ENCODE results near the gene TCF25.

Gene TCF25

DNA sequence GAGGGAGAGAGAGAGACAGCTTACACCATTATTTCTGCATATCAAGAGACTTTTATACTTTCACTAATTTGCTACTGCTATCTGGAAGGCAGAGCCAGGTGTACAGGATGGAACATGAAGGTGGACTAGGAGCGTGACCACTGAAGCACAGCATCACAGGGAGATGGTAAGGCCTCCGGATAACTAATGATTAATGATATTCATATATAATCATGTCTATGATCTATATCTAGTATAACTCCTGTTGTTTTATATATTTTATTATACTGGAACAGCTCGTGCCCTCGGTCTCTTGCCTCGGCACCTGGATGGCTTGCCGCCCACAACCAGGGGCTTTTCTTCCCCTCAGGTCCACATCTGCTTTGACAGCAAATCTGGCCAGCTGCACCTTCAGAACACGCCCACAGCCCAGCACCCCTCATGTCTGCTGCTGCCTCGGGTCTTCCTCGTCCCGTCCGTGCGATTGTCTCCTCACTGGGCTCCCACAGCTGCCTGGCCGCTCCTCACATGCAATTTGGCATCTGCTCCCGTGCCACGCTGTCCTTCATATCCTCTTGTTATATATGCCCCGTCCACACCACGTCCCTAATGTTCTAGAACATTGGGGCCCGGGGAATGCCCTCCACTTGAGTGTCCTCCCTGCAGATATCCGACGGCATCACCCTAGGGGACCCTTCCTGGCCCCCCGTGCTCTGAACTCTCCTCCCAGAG is 64.9 kb downstream of the TCF25 start:
- TF ChIP-seq POLR2AphosphoS5 (IDR thresholded peaks at IDR 0.05; ENCODE audit: borderline replicate concordance, low read depth, low read length): no peak
- no peak for TF ChIP-seq FOXP2 (optimal IDR thresholded peaks at IDR 0.05; ENCODE audit: control extremely low read depth, extremely low read length, insufficient read depth)
- no peak for TF ChIP-seq EZH2 (IDR thresholded peaks at IDR 0.05)
- no peak overlapping the region for H3K4me3 ChIP-seq

DNA sequence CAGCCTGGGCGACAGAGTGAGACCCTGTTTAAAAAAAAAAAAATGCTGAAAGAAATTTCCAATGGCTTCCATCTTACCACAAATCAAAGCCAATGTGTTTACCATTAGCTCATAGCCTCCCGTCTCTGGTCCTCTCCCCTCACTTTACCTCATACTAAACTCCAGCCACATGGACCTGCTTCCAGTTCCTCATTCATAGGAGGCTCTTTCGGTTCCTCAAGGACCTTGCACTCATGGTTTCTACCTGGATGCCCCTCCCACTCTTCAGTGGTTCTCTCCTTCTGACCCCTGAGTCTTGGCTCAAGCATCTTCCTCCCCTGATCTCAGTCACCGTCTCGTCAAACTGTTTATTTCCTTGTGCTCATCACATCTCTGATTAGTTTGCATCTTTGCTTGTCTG is 71.4 kb downstream of the TCF25 start:
- no peak for DNase-seq (ENCODE audit: low read depth, low spot score)
- Histone ChIP-seq H3K36me3 (ENCODE audit: insufficient read depth, low read length) (no peaks in the 10 kb centered on the region), H3K4me3 (no peak overlapping the region), H3K9me3 (ENCODE audit: low read depth, low read length) (no peaks in the 10 kb centered on the region), H3K27ac (no peak overlapping the region), H3K9ac (ENCODE audit: insufficient read length) (no peak overlapping the region)
- no peak for TF ChIP-seq EZH2 (IDR thresholded peaks at IDR 0.05)
- TF ChIP-seq FOXP2 (optimal IDR thresholded peaks at IDR 0.05; ENCODE audit: control extremely low read depth, extremely low read length, insufficient read depth): no peak
- no peak for TF ChIP-seq POLR2AphosphoS5 (IDR thresholded peaks at IDR 0.05; ENCODE audit: borderline replicate concordance, low read depth, low read length)

More for the DNA sequence above, 64.9 kb downstream of the TCF25 start:
- no peaks in the 10 kb centered on the region for H3K9me3 ChIP-seq (ENCODE audit: low read depth, low read length)
- no peak overlapping the region for H3K27ac ChIP-seq
- H3K9ac ChIP-seq (ENCODE audit: insufficient read length): no peak overlapping the region
- H3K36me3 ChIP-seq (ENCODE audit: insufficient read depth, low read length): no peaks in the 10 kb centered on the region; the same call in 1 of the 2 replicates
- DNase-seq (ENCODE audit: low read depth, low spot score): no peak

DNA sequence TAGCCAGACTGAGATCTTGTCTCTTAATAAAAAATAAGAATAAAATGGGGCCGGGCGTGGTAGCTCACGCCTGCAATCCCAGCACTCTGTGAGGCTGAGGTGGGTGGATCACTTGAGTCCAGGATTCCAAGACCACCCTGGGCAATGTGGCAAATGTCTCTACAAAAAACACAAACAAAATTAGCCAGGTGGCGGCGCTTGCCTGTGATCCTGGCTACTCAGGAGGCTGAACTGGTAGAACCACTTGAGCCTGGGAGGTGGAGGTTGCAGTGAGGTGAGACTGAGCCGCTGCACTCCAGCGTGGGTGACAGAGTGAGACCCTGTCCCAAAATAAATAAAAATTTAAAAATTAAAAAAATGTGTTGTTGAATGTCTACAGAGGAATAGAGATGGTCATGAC is 72.3 kb downstream of the TCF25 start:
- no peak for DNase-seq (ENCODE audit: low read depth, low spot score)
- Histone ChIP-seq H3K9ac (ENCODE audit: insufficient read length) (no peak overlapping the region), H3K36me3 (ENCODE audit: insufficient read depth, low read length) (no peaks in the 10 kb centered on the region), H3K4me3 (no peak overlapping the region), H3K9me3 (ENCODE audit: low read depth, low read length) (no peaks in the 10 kb centered on the region), H3K27ac (no peak overlapping the region)
- TF ChIP-seq POLR2AphosphoS5 (IDR thresholded peaks at IDR 0.05; ENCODE audit: borderline replicate concordance, low read depth, low read length): no peak
- no peak for TF ChIP-seq FOXP2 (optimal IDR thresholded peaks at IDR 0.05; ENCODE audit: control extremely low read depth, extremely low read length, insufficient read depth)
- TF ChIP-seq EZH2 (IDR thresholded peaks at IDR 0.05): no peak

GRCh38 chr16:89946515-89946914 is 73.1 kb downstream of the TCF25 start:
- Histone ChIP-seq H3K9me3 (ENCODE audit: low read depth, low read length) (no peaks in the 10 kb centered on the region), H3K36me3 (ENCODE audit: insufficient read depth, low read length) (no peaks in the 10 kb centered on the region), H3K9ac (ENCODE audit: insufficient read length) (no peak overlapping the region), H3K4me3 (no peak overlapping the region), H3K27ac (no peak overlapping the region)
- no peak for DNase-seq (ENCODE audit: low read depth, low spot score)
- no peak for TF ChIP-seq FOXP2 (optimal IDR thresholded peaks at IDR 0.05; ENCODE audit: control extremely low read depth, extremely low read length, insufficient read depth)
- no peak for TF ChIP-seq EZH2 (IDR thresholded peaks at IDR 0.05)
- no peak for TF ChIP-seq POLR2AphosphoS5 (IDR thresholded peaks at IDR 0.05; ENCODE audit: borderline replicate concordance, low read depth, low read length)

DNA sequence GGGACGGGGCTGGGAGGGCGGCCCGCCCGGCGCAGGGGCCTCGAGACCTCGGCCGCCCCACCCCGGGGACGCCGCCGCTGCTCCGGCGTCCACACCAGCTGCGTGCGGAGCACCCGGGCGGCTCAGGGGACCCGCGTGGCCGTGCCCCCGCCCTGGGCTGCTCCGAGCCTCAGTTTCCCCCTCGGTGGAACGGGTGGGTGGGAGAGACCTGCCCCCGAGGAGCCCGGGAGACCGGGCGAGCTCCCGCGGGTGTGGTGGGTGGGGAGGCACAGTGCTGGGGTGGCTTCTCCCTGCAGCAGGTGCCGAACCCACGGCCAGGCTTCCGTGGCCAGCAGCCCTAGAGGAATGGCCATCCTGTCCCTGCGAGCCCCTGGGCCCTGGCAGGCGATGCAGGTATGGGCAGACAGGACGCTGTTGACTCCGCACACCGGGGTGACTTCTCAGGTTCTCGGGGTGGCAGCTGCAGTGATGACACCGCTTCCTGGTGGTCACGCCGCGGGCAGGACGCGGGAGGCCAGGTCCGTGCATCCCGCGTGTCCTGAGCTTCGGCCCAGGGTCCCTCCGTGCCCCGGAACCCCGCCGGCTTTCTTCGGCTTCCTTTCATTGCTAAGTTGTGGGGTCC is 75.8 kb downstream of the TCF25 start:
- no peak for TF ChIP-seq POLR2AphosphoS5 (IDR thresholded peaks at IDR 0.05; ENCODE audit: borderline replicate concordance, low read depth, low read length)
- no peak for TF ChIP-seq FOXP2 (optimal IDR thresholded peaks at IDR 0.05; ENCODE audit: control extremely low read depth, extremely low read length, insufficient read depth)
- TF ChIP-seq EZH2 (IDR thresholded peaks at IDR 0.05): no peak
- Histone ChIP-seq H3K9me3 (ENCODE audit: low read depth, low read length) (no peaks in the 10 kb centered on the region), H3K4me3 (peak overlapping the region; percentile 72), H3K27ac (no peak overlapping the region), H3K9ac (ENCODE audit: insufficient read length) (peak overlapping the region; percentile 37), H3K36me3 (ENCODE audit: insufficient read depth, low read length) (no peaks in the 10 kb centered on the region)
- DNase-seq (ENCODE audit: low read depth, low spot score): no peak

DNA sequence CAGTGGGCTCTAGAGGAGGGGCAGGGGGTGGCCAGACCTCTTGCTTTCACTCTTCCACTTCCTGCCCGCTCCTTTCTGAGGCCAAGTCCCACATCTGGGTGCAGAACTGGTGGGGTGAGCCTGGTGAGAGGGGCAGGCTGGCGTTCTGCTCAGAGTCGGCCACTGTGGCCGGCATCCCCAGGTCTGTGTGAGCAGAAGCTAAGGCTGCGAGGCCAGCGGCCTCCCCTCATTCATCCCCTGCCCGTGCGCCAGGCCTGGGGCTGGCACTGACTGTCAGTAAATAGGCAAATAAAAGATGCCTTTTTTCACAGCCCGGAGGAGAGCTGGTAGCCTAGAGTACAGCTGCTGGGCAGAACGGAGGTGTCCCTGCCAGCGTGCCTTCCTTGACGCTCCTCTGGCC is 76.4 kb downstream of the TCF25 start:
- Histone ChIP-seq H3K27ac (no peak overlapping the region), H3K4me3 (peak overlapping the region; percentile 72), H3K9ac (ENCODE audit: insufficient read length) (no peak overlapping the region), H3K9me3 (ENCODE audit: low read depth, low read length) (no peaks in the 10 kb centered on the region), H3K36me3 (ENCODE audit: insufficient read depth, low read length) (no peaks in the 10 kb centered on the region)
- no peak for DNase-seq (ENCODE audit: low read depth, low spot score)
- TF ChIP-seq FOXP2 (optimal IDR thresholded peaks at IDR 0.05; ENCODE audit: control extremely low read depth, extremely low read length, insufficient read depth) (no peak), POLR2AphosphoS5 (IDR thresholded peaks at IDR 0.05; ENCODE audit: borderline replicate concordance, low read depth, low read length) (no peak), EZH2 (IDR thresholded peaks at IDR 0.05) (no peak)

DNA sequence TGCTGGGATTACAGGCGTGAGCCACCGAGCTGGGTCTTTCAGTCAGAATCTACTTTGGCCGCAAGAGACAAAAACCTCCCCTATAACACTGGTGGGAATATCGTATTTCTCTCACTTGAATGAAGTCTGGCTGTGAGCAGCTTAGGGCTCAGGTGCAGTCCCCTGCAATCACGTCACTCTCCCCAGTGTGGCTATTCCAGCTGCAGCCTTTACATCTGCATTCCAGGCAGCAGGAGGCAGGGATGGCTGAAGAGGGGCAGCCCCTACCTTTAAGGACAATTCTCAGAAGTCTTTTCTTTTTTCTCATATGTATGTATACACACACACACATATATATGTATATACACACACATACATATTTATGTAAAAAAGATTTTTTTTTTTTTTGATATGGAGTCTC is 78.1 kb downstream of the TCF25 start:
- Histone ChIP-seq H3K27ac (no peak overlapping the region), H3K9ac (ENCODE audit: insufficient read length) (no peak overlapping the region), H3K4me3 (no peak overlapping the region), H3K9me3 (ENCODE audit: low read depth, low read length) (no peaks in the 10 kb centered on the region), H3K36me3 (ENCODE audit: insufficient read depth, low read length) (no peaks in the 10 kb centered on the region)
- TF ChIP-seq EZH2 (IDR thresholded peaks at IDR 0.05) (no peak), FOXP2 (optimal IDR thresholded peaks at IDR 0.05; ENCODE audit: control extremely low read depth, extremely low read length, insufficient read depth) (no peak), POLR2AphosphoS5 (IDR thresholded peaks at IDR 0.05; ENCODE audit: borderline replicate concordance, low read depth, low read length) (no peak)
- DNase-seq (ENCODE audit: low read depth, low spot score): no peak

DNA sequence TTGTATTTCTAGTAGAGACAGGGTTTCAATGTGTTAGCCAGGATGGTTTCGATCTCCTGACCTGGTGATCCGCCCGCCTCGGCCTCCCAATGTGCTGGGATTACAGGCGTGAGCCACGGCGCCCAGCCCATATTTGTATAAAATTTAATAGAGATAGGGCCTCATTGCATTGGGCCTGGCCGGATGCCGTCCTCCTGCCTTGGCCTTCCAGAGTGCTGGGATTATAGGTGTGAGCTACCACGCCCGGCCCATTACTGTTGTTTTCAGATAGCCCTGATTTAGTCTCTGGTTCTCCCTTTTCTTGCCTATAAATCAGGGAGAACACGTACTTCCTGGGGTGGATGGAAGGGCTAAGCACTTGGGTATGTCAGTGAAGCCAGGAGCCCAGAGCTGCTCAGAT is 78.7 kb downstream of the TCF25 start:
- no peak overlapping the region for H3K27ac ChIP-seq
- H3K9ac ChIP-seq (ENCODE audit: insufficient read length): no peak overlapping the region
- no peaks in the 10 kb centered on the region for H3K9me3 ChIP-seq (ENCODE audit: low read depth, low read length)
- no peak overlapping the region for H3K4me3 ChIP-seq
- H3K36me3 ChIP-seq (ENCODE audit: insufficient read depth, low read length): no peaks in the 10 kb centered on the region
- no peak for DNase-seq (ENCODE audit: low read depth, low spot score)
- TF ChIP-seq EZH2 (IDR thresholded peaks at IDR 0.05): no peak
- TF ChIP-seq POLR2AphosphoS5 (IDR thresholded peaks at IDR 0.05; ENCODE audit: borderline replicate concordance, low read depth, low read length): no peak
- no peak for TF ChIP-seq FOXP2 (optimal IDR thresholded peaks at IDR 0.05; ENCODE audit: control extremely low read depth, extremely low read length, insufficient read depth)

Measured in SK-N-MC (cell line).